Thoracic aorta (tissue), 2 donors: Measurements from ENCODE around the gene NELL1. TPM values are rescaled to one million over a fixed set of nuclear protein-coding genes. Genes with fewer than 3 reads are reported as not detected.

Source experiments
- ATAC-seq: fragments of 150-250 bp; one replicate; pipeline ENCODE4 v1.8.0; 2017; ENCODE audit warnings: low read depth; ENCODE audit not compliant: insufficient number of reproducible peaks, low FRiP score
- DNase-seq: peaks from one replicate; pipeline ENCODE4 v3.0.0-alpha.2; 2020; ENCODE audit warnings: low spot score
- H3K27ac ChIP-seq, 2 donors: fragments of 200-600 bp; sonication (generic); 1 replicate in 1 of 2; 2 replicates in 1 of 2; pipeline ENCODE4 v1.5.1; 2016; ENCODE audit warnings: mild to moderate bottlenecking in 2 of 2, moderate library complexity in 2 of 2
- H3K27me3 ChIP-seq: fragments of 200-600 bp; sonication (generic); replicated peaks from 2 replicates; pipeline ENCODE4 v1.6.0; 2016; ENCODE audit warnings: mild to moderate bottlenecking; ENCODE audit not compliant: insufficient read depth
- H3K36me3 ChIP-seq: fragments of 200-600 bp; sonication (generic); one replicate; pipeline ENCODE4 v1.5.1; 2016
- H3K4me1 ChIP-seq, 2 donors: fragments of 200-600 bp; sonication (generic); 1 replicate in 1 of 2; 2 replicates in 1 of 2; pipeline versions ENCODE4 v1.5.1 to v1.6.0; 2016; ENCODE audit warnings: low read depth in 2 of 2, mild to moderate bottlenecking in 1 of 2; ENCODE audit not compliant: control insufficient read depth in 1 of 2
- H3K4me3 ChIP-seq: fragments of 200-600 bp; sonication (generic); 2 replicates; pipeline ENCODE4 v1.5.1; 2016; ENCODE audit warnings: mild to moderate bottlenecking
- H3K9me3 ChIP-seq: fragments of 200-600 bp; sonication (generic); 2 replicates; pipeline ENCODE4 v1.5.1; 2016
- CTCF ChIP-seq: fragments of 200-600 bp; sonication (generic); IDR thresholded peaks from one replicate; pipeline ENCODE4 v1.5.1; 2019; ENCODE audit warnings: antibody characterized with exemption
- total RNA-seq, 2 donors: library from RNA; depleted of rRNA; stranded (reverse); fragments of >200 nt; gene quantifications; one replicate each; pipeline versions ENCODE4 v1.1.0 to v1.2.3, GENCODE V29; 2016

The NELL1 gene
- total RNA-seq, 2 donors from 2014 or later = 0.78 TPM; not detected in 1

- TF ChIP-seq CTCF = no peak
- H3K4me3 ChIP-seq = no peak overlapping the region
- H3K27ac ChIP-seq = no peak overlapping the region
- no peaks in the 10 kb centered on the region for H3K27me3 ChIP-seq
- no peak for DNase-seq
- H3K9me3 ChIP-seq = no peaks in the 10 kb centered on the region
- no peaks in the 10 kb centered on the region for H3K36me3 ChIP-seq
- no peaks in the 10 kb centered on the region for H3K4me1 ChIP-seq
- no peak for ATAC-seq
These were observed 348.9 kb downstream of the NELL1 start for GRCh38 chr11:21018248-21018647.

GRCh38 chr11:21026685-21027084 lies 357.3 kb downstream of the NELL1 start:
- H3K27me3 ChIP-seq = no peaks in the 10 kb centered on the region
- no peaks in the 10 kb centered on the region for H3K4me1 ChIP-seq
- H3K9me3 ChIP-seq = no peaks in the 10 kb centered on the region
- no peak overlapping the region for H3K27ac ChIP-seq
- DNase-seq (no peak), ATAC-seq (no peak)
- no peak for TF ChIP-seq CTCF
- H3K36me3 ChIP-seq = no peaks in the 10 kb centered on the region
- no peak overlapping the region for H3K4me3 ChIP-seq

GRCh38 chr11:21037850-21038249 lies 368.5 kb downstream of the NELL1 start:
- DNase-seq (no peak), ATAC-seq (no peak)
- H3K4me3 ChIP-seq = no peak overlapping the region
- H3K27ac ChIP-seq = no peak overlapping the region
- no peaks in the 10 kb centered on the region for H3K9me3 ChIP-seq
- no peaks in the 10 kb centered on the region for H3K4me1 ChIP-seq
- no peaks in the 10 kb centered on the region for H3K36me3 ChIP-seq
- H3K27me3 ChIP-seq = no peaks in the 10 kb centered on the region
- TF ChIP-seq CTCF = no peak

GRCh38 chr11:21038801-21039200 lies 369.4 kb downstream of the NELL1 start:
- no peak for DNase-seq
- no peak for ATAC-seq
- H3K27me3 ChIP-seq = no peaks in the 10 kb centered on the region
- no peak overlapping the region for H3K4me3 ChIP-seq
- H3K4me1 ChIP-seq = no peaks in the 10 kb centered on the region
- H3K27ac ChIP-seq = no peak overlapping the region
- no peak for TF ChIP-seq CTCF
- H3K36me3 ChIP-seq = no peaks in the 10 kb centered on the region
- H3K9me3 ChIP-seq = no peaks in the 10 kb centered on the region

- TF ChIP-seq CTCF = no peak
- H3K4me1 ChIP-seq = no peaks in the 10 kb centered on the region
- no peaks in the 10 kb centered on the region for H3K9me3 ChIP-seq
- no peaks in the 10 kb centered on the region for H3K27me3 ChIP-seq
- H3K4me3 ChIP-seq = no peak overlapping the region
- ATAC-seq (no peak), DNase-seq (no peak)
- no peak overlapping the region for H3K27ac ChIP-seq
- no peaks in the 10 kb centered on the region for H3K36me3 ChIP-seq
These were observed 371.2 kb downstream of the NELL1 start for GRCh38 chr11:21040630-21041029.
